HepG2 (cell line): ENCODE data around the gene MAPK8IP1. TPM values are rescaled to one million over a fixed set of nuclear protein-coding genes. Genes with fewer than 3 reads are reported as not detected.

Experiments used
- polyA plus RNA-seq, 8 experiments: library from polyadenylated mRNA; depleted of rRNA in 3 of 8; stranded (reverse) in 7 of 8; unstranded in 1 of 8; fragments of >200 nt; fragmentation: Illumina TruSeq in 4 of 8; extraction: Trizol in 4 of 8; gene quantifications; 2 replicates each; pipeline versions ENCODE4 v1.2.1 to v1.2.3, GENCODE V29; 2011 to 2016; ENCODE audit warnings: low read depth in 4 of 8, missing spikeins in 1 of 8, mixed read lengths in 1 of 8; ENCODE audit not compliant: insufficient read depth in 1 of 8
- total RNA-seq, 5 experiments: library from RNA; depleted of rRNA; stranded (reverse); fragments of >200 nt; fragmentation: Illumina TruSeq; extraction: Trizol; gene quantifications; 2 replicates each; pipeline ENCODE4 v1.2.3, GENCODE V29; 2016; ENCODE audit warnings: low read depth in 1 of 5

Gene MAPK8IP1
- total and polyA plus RNA-seq, 2 of the 13 experiments (the other 11 are each of a cell fraction or from before 2014, with no cell fraction given) = 2.2 to 4.2 TPM

Other genes starting within 250 kb of the MAPK8IP1 start
- not detected in 2 replicates for gene CHST1, start 220.0 kb upstream of the MAPK8IP1 start, total RNA-seq (2016; rRNA removed; fragmentation: Illumina TruSeq; extraction: Trizol)
- not detected in 2 replicates for gene CHST1, start 220.0 kb upstream of the MAPK8IP1 start, polyA plus RNA-seq (2011; rRNA removed)
- 6.1 and 7.0 TPM in 2 replicates for gene SLC35C1, start 80.5 kb upstream of the MAPK8IP1 start, total RNA-seq (2016; rRNA removed; fragmentation: Illumina TruSeq; extraction: Trizol)
- 2.6 and 2.9 TPM in 2 replicates for gene SLC35C1, start 80.5 kb upstream of the MAPK8IP1 start, polyA plus RNA-seq (2011; rRNA removed)
- gene CRY2, start 38.2 kb upstream of the MAPK8IP1 start, total RNA-seq (2016; rRNA removed; fragmentation: Illumina TruSeq; extraction: Trizol) = 8.8 and 12.2 TPM in 2 replicates
- gene CRY2, start 38.2 kb upstream of the MAPK8IP1 start, polyA plus RNA-seq (2011; rRNA removed) = 10.0 and 10.1 TPM in 2 replicates
- gene FREY1, start 21.6 kb downstream of the MAPK8IP1 start, total RNA-seq (2016; rRNA removed; fragmentation: Illumina TruSeq; extraction: Trizol) = 0.73 TPM in 1 of 2 replicates, not detected in the other
- gene FREY1, start 21.6 kb downstream of the MAPK8IP1 start, polyA plus RNA-seq (2011; rRNA removed) = 0.22 and 0.44 TPM in 2 replicates
- gene PEX16, start 32.2 kb downstream of the MAPK8IP1 start, total RNA-seq (2016; rRNA removed; fragmentation: Illumina TruSeq; extraction: Trizol) = 18.6 and 21.8 TPM in 2 replicates
- 12.5 and 16.8 TPM in 2 replicates for gene PEX16, start 32.2 kb downstream of the MAPK8IP1 start, polyA plus RNA-seq (2011; rRNA removed)
- 10.0 and 21.6 TPM in 2 replicates for gene LARGE2, start 37.0 kb downstream of the MAPK8IP1 start, total RNA-seq (2016; rRNA removed; fragmentation: Illumina TruSeq; extraction: Trizol)
- 8.5 and 12.5 TPM in 2 replicates for gene LARGE2, start 37.0 kb downstream of the MAPK8IP1 start, polyA plus RNA-seq (2011; rRNA removed)
- 4.1 and 5.6 TPM in 2 replicates for gene PHF21A, start 235.8 kb downstream of the MAPK8IP1 start, total RNA-seq (2016; rRNA removed; fragmentation: Illumina TruSeq; extraction: Trizol)
- gene PHF21A, start 235.8 kb downstream of the MAPK8IP1 start, polyA plus RNA-seq (2011; rRNA removed) = 30.6 and 34.6 TPM in 2 replicates